GM12874 (cell line): ENCODE results near the gene MED16.

Experiments used
- TF ChIP-seq, protein P1 (sequence below): IDR thresholded peaks from 2 replicates; pipeline ENCODE4 v1.5.1; 2011; ENCODE audit warnings: low read depth, mild to moderate bottlenecking, control low read depth, low read length, moderate library complexity; ENCODE audit not compliant: insufficient read depth

Gene MED16

DNA sequence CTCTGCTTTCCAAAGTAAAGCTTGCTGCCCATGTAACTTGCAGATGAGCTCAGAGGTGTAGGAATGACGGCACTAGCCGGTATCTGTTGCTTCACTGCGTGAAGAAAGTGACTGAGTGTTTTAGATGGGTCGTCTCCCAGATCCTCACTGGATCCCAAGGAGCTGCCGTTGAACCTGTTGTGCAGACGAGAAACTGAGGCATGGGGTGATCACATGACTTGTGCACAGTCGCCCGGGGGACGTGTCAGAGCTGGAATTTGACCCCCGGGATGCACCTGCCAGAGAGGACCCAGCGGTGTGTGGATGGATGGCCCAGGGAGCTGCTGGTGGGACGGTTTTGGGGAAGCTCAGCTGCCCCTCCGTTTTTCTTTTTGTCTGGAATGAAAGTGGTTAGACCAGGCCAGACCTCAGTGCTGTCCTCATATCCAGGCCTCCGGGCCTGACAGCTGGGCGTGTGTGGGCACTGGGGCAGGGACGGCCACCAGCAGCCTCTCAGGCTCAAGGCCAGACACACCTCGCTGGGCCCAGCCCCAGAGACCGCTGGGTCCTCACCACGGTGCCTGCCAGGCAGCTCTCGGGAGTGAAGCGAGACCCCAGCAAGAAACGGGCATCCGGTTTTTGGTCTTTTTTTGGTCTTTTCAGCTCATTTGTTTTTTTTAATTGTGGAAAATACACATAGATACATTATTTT lies 45.4 kb upstream of the MED16 start:
- TF ChIP-seq, protein P1, sequence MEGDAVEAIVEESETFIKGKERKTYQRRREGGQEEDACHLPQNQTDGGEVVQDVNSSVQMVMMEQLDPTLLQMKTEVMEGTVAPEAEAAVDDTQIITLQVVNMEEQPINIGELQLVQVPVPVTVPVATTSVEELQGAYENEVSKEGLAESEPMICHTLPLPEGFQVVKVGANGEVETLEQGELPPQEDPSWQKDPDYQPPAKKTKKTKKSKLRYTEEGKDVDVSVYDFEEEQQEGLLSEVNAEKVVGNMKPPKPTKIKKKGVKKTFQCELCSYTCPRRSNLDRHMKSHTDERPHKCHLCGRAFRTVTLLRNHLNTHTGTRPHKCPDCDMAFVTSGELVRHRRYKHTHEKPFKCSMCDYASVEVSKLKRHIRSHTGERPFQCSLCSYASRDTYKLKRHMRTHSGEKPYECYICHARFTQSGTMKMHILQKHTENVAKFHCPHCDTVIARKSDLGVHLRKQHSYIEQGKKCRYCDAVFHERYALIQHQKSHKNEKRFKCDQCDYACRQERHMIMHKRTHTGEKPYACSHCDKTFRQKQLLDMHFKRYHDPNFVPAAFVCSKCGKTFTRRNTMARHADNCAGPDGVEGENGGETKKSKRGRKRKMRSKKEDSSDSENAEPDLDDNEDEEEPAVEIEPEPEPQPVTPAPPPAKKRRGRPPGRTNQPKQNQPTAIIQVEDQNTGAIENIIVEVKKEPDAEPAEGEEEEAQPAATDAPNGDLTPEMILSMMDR, result no peak

DNA sequence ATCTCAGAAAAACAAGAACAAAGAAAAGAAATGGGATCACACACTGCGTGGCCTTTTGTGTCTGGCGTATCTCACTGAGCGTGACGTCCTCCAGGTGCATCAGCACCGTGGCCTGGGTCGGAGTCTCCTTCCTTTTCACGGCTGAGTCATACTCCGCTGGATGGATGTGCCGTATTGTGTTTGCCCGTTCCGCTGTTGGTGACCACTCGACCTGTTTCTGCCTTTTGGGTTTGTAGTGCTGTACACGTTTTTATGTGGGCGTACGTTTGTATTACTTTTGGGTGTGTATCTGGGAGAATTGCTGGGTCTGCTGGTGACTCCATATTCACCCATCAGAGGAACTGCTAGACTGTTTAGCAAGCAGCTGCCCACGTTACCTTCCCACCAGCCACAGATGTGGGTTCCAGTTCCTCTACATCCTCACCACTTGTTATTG lies 44.3 kb upstream of the MED16 start:
- TF ChIP-seq, protein P1, result no peak

DNA sequence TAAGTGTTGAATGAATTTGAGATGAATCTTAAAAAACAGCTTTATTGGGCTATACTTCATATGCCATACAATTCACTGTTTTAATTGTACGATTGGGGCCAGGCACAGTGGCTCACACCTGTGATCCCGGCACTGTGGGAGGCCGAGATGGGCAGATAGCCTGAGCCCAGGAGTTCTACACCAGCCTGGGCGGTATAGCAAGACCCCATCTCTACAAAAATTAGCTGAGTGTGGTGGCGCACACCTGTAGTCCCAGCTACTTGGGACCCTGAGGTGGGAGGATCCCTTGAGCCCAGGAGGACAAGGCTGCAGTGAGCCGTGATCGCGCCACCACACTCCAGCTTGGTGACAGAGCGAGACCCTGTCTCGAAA lies 43.2 kb upstream of the MED16 start:
- TF ChIP-seq, protein P1, result no peak

DNA sequence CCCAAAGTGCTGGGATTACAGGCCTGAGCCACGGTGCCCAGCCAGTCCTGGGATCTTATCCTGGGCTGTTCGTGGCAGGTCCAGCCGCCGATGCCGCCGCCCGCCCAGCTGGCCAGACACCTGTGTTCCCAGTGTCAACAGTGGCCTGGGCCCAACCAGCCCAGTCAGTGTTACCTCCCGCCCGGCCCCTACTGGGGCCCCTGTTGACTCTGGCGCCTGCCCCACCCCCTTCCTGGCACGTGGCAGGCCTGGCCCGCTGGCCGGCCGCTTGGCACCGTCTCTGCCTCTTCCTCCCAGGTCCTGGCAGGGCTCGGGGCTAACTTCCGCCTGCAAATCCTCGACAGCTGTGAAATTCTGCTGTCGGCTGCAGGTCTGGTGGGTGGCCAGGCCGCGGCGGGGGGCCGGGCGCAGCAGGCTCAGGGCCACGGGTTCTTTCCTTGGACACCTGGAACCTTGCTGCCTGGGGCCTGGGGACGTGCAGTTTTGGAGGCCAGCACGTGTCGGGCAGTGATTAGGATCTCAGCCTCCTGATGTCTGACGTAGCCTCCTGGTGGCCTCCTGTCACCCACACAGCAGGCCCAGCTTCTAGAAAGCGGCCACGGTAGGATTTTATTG lies 42.0 kb upstream of the MED16 start:
- TF ChIP-seq, protein P1, result no peak

DNA sequence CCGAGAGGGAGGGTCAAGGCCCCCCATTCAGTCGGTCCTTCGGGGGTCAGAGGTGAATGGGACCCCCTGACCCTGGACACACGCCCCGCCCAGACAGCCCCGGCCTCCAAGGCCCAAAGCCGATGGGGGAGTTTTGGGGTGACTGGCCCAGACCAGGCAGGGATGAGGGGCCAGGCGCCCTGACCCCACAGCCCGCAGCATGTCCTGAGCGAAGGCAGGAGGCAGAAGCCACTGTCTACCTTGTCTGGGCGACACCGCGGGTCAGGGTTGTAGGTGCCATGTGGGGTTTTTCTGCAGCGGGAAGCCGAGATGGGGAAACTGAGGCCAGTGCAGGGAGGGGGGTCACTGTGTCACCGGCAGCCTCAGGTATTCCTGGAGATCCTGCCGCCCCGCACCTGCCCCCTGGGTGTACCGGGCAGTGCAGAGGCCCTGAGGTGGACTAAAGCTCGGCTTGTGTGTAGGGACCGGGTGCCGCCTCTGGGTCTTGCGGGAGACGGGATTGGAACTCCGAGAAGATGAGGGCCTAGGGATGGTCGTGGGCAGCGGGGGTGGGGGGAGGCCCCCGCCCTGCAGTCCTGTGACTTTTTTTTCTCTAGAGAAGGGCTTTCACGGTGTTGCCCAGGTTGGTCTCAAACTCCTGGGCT lies 41.3 kb upstream of the MED16 start:
- TF ChIP-seq, protein P1, result no peak

DNA sequence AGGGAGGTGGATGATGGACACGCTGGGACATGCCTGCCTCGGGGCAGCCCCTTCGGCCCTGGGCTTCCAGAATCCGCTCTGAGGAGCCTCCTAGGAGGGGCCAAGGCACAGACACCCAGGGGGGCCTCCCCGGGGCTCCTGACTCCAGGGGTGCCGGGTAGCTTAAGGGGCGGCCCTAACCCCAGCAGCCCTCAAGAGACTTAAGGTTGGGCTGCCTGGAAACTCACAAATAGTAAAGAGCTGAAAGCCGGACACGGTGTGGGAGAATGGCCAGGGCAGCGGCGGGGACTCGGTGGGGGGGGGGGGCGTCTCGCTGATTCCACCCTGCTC lies 40.5 kb upstream of the MED16 start:
- TF ChIP-seq, protein P1, result no peak

DNA sequence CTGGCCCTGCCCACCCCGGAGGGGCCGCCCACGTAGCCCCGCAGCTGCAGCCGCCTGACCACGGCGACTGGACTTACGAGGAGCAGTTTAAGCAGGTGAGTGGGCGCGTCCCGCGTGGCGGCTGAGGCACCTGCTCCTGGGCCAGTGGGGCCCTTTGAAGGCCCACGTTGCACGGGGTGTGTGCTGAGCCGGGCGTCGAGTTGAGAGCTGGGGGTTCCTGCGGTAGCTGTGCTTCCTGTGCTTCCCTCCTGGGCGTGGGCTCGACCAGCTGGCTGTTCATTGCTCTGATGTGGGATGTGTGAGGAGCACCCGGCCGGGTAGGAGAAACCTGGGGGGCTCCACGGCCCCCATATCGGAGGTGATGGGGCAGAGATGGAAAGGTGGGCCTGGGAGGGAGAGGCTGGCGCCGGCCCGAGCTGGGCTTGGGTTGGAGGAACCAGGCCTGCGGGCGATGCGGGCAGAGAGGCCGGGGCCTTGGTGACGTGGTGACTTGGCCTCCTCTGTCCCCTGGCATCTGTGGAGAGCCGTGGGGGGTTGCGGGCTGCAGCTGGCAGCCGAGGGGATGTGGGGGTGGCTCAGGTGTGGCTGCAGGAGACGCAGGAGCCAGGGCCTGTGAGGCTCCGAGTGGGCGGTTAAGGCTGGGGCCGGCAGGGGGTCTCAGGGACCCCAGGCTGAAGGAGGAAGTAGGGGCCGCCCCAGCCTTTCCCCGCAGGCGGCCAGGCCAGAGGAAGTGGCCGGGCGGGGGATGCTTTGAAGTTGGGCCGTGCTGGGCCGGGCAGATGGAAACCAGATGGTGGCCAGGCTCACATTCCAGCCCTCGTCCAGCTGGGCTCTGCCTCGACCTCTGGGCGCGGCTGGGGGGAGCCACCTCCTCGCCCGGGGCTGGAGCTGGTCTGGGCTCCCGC lies 39.9 kb upstream of the MED16 start:
- TF ChIP-seq, protein P1, result no peak
